SK-N-SH treated with all-trans-retinoic acid at 6 μM for 48 hours (cell line): ENCODE measurements around the gene GON4L.
A peak's percentile ranks its signal among the peaks of the same experiment; 100 is the strongest.
"Not testable (repeated sequence)": the region's sequence is repeated elsewhere in the genome, so short reads cannot be mapped to it uniquely, and the experiment has no call there.

Experiments used
- ATAC-seq: fragments of 200-7000 bp; cut with Tn5 transposase; 3 replicates; pipeline ENCODE4 v1.9.1; 2020; ENCODE audit warnings: mild to moderate bottlenecking, moderate library complexity
- ARNTL ChIP-seq: fragments of 450-650 bp; formaldehyde crosslinking; IDR thresholded peaks from 2 replicates; pipeline ENCODE4 v1.5.0; 2020; ENCODE audit warnings: low read depth, mild to moderate bottlenecking, moderate library complexity, borderline replicate concordance
- CSDC2 ChIP-seq: fragments of 250-450 bp; sonication (Bioruptor Pico); IDR thresholded peaks from 2 replicates; pipeline ENCODE4 v1.5.0; 2020; ENCODE audit warnings: mild to moderate bottlenecking, moderate library complexity
- ESRRG ChIP-seq: fragments of 250-450 bp; sonication (Bioruptor Pico); IDR thresholded peaks from 2 replicates; pipeline ENCODE4 v1.6.1; 2021; ENCODE audit warnings: mild to moderate bottlenecking
- GLIS3 ChIP-seq: fragments of 250-450 bp; sonication (Bioruptor Pico); IDR thresholded peaks from 2 replicates; pipeline ENCODE4 v1.5.0; 2020; ENCODE audit warnings: mild to moderate bottlenecking, moderate library complexity
- ISL1 ChIP-seq: fragments of 250-450 bp; sonication (Bioruptor Pico); IDR thresholded peaks from 2 replicates; pipeline ENCODE4 v2.1.2; 2022; ENCODE audit warnings: mild to moderate bottlenecking, moderate library complexity
- PPARA ChIP-seq: fragments of 250-450 bp; sonication (Bioruptor Pico); IDR thresholded peaks from 2 replicates; pipeline ENCODE4 v1.5.0; 2020; ENCODE audit warnings: mild to moderate bottlenecking, borderline replicate concordance
- RARB ChIP-seq: fragments of 250-450 bp; sonication (Bioruptor Pico); IDR thresholded peaks from 2 replicates; pipeline ENCODE4 v1.8.0; 2021; ENCODE audit warnings: mild to moderate bottlenecking, moderate library complexity
- SNAI2 ChIP-seq: fragments of 250-450 bp; sonication (Bioruptor Pico); IDR thresholded peaks from 2 replicates; pipeline ENCODE4 v1.5.0; 2020; ENCODE audit warnings: mild to moderate bottlenecking, moderate library complexity
- ZC3H10 ChIP-seq: fragments of 250-450 bp; sonication (Bioruptor Pico); IDR thresholded peaks from 2 replicates; pipeline ENCODE4 v1.5.1; 2021; ENCODE audit warnings: mild to moderate bottlenecking, moderate library complexity
- ZFP3 ChIP-seq: fragments of 250-450 bp; sonication (Bioruptor Pico); IDR thresholded peaks from 2 replicates; pipeline ENCODE4 v1.5.0; 2020; ENCODE audit warnings: mild to moderate bottlenecking, moderate library complexity
- ZFP30 ChIP-seq: fragments of 450-650 bp; formaldehyde crosslinking; IDR thresholded peaks from 2 replicates; pipeline ENCODE4 v1.5.0; 2022; ENCODE audit warnings: mild to moderate bottlenecking, moderate library complexity
- ZNF565 ChIP-seq: fragments of 450-650 bp; formaldehyde crosslinking; conservative IDR thresholded peaks from 2 replicates; pipeline ENCODE4 v1.5.0; 2020; ENCODE audit warnings: low read depth, mild to moderate bottlenecking, moderate library complexity
- ZNF70 ChIP-seq: fragments of 450-650 bp; formaldehyde crosslinking; IDR thresholded peaks from 2 replicates; pipeline ENCODE4 v1.5.0; 2020; ENCODE audit warnings: mild to moderate bottlenecking, moderate library complexity
- TF ChIP-seq, protein P1 (sequence below): fragments of 250-450 bp; sonication (Bioruptor Pico); IDR thresholded peaks from 2 replicates; pipeline ENCODE4 v1.5.1; 2021; ENCODE audit warnings: mild to moderate bottlenecking, moderate library complexity
- TF ChIP-seq, protein P2 (sequence below): fragments of 250-450 bp; sonication (Bioruptor Pico); IDR thresholded peaks from 2 replicates; pipeline ENCODE4 v1.8.0; 2021; ENCODE audit warnings: low read depth, mild to moderate bottlenecking, moderate library complexity, borderline replicate concordance
- TF ChIP-seq, protein P3 (sequence below): fragments of 250-450 bp; sonication (Bioruptor Pico); IDR thresholded peaks from 2 replicates; pipeline ENCODE4 v1.8.0; 2020; ENCODE audit warnings: mild to moderate bottlenecking, moderate library complexity, borderline replicate concordance

Gene GON4L

DNA sequence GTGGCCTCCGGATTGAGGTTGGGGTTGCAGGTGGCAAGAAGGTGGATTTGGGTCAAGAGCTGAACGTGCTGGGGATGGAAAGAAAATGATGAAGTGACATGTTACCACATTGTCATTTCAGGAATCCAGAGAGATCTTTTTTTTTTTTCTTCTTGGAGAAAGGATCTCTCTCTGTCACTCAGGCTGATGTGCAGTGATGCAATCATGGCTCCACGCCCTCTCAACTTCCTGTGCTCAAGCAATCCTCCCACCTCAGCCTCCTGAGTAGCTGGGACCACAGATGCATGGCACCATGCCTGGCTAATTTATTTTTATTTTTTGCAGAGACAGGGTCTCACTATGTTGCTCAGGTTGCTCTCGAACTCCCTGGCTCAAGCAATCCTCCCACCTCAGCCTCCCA is 80.6 kb downstream of the GON4L start:
- no peak for ATAC-seq
- TF ChIP-seq GLIS3 (CRISPR knock-in tag) (no peak), SNAI2 (CRISPR knock-in tag) (no peak), ZNF70 (CRISPR knock-in tag) (no peak), ZNF565 (CRISPR knock-in tag) (no peak), ESRRG (CRISPR knock-in tag) (no peak)
- TF ChIP-seq, protein P1, sequence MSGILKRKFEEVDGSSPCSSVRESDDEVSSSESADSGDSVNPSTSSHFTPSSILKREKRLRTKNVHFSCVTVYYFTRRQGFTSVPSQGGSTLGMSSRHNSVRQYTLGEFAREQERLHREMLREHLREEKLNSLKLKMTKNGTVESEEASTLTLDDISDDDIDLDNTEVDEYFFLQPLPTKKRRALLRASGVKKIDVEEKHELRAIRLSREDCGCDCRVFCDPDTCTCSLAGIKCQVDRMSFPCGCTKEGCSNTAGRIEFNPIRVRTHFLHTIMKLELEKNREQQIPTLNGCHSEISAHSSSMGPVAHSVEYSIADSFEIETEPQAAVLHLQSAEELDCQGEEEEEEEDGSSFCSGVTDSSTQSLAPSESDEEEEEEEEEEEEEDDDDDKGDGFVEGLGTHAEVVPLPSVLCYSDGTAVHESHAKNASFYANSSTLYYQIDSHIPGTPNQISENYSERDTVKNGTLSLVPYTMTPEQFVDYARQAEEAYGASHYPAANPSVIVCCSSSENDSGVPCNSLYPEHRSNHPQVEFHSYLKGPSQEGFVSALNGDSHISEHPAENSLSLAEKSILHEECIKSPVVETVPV (CRISPR knock-in tag) = no peak

DNA sequence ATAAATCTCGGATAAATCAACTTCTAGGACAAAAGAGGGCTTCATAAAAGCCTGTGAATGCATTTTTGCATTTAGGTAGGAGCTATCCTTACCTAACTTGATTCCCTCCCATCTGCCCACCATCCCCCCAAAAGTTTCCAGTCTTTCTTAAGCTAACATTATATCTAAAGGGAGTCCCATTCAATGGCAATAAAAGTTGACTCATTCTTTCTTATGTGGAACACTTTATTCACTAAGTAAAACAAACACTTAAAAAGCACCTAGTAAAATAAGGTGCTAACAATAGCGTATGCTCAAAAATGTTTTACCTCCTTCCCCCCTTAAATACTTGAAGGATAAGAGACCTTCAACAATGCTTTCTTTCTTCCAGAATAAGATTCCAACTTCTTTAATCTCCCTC is 83.8 kb downstream of the GON4L start:
- no peak for TF ChIP-seq RARB (CRISPR knock-in tag)
- TF ChIP-seq ISL1 (CRISPR knock-in tag) = no peak
- TF ChIP-seq ZFP3 = no peak
- ATAC-seq = no peak

DNA sequence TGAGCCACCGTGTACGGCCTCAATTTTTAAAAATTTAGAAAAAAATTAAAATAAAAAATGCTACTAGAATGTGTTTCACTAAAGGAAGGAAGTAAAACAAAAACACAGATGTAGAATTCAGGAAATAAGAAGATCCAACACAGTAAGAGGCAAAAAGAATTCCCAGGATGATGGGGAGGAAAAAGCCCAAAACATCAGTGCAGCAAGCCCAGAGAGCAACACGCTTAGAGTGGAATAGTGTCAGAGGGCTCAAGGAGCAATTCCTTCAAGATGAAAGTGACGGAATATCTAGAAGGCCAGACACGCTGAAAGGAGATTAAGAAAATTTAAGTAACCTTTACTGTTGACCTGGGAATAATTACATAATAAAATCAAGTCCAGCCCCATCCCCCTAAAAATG is 87.8 kb downstream of the GON4L start:
- ATAC-seq = no peak
- TF ChIP-seq GLIS3 (CRISPR knock-in tag) = no peak

DNA sequence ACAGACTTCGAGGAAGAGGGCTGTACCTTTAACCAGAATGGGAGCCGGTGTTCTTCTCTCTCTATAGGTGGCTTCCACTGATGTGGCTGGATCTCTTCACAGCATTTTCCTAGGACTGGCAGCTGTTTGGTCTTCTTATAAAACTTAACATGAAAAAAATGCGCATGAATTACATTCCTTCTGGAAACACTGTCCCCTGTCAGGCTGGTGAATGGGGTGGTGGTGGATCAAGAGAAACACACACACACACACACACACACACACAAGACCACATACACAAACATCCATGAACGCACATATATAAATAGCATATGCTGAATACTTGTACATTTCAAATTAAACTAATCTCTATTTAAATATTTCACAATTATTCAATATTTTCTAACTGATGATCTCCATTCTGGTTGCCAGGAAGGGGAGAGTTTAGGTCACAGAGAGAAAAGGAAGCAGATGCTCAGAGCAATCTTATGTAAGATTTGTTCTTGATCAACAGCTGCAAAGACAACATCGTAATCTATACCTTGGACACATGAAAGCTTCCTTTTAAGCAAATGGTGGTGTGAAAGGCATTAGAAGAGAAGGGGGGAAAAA is 89.5 kb downstream of the GON4L start:
- ATAC-seq = not testable (repeated sequence)

DNA sequence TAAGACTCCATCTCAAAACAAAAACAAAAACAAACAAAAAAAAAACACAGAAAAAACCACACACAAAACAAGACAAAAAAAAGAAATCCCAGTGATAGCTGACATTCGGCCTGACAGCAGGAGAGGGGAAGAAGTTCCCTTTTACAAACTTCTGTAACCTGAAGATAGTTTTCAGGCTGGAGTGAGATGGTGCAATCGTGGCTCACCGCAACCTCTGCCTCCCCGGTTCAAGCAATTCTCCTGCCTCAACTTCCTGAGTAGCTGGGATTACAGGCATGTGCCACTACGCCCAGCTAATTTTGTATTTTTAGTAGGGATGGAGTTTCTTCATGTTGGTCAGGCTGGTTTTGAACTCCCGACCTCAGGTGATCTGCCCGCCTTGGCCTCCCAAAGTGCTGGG is 93.0 kb downstream of the GON4L start:
- not testable (repeated sequence) for ATAC-seq

DNA sequence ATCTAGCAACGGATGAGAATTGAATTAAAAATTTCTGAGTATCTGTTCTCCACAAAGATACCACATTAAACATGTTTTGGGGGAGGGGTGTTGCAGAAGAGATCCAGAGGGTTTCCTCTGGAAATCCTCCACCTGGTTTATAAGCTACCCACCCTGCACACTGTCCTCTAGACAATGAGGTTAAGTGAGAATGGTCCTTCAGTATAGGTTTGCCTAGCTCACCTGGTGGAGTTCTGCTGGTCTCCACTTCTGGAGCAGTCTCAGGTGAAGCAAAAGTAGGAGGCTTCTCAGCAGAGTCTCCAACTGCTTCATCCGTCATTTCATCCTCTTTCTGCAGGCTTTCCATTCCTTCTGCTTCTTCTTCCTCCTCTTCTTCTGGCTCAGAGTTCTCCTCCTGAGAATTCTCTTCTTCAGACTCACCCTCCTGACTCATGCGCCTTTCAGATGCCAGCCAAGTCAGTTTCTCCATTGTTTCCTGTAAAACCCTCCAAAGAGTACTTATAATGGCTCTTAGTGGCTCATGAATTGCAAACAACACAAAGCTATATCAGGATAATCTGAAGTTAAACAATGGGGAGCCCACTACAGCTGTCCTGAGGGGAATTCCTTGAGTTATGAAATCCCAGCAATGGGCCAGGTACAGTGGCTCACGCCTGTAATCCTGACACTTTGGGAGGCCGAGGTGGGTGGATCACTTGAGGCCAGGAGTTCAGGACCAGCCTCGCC is 93.8 kb downstream of the GON4L start:
- peak; percentile 90 for ATAC-seq

DNA sequence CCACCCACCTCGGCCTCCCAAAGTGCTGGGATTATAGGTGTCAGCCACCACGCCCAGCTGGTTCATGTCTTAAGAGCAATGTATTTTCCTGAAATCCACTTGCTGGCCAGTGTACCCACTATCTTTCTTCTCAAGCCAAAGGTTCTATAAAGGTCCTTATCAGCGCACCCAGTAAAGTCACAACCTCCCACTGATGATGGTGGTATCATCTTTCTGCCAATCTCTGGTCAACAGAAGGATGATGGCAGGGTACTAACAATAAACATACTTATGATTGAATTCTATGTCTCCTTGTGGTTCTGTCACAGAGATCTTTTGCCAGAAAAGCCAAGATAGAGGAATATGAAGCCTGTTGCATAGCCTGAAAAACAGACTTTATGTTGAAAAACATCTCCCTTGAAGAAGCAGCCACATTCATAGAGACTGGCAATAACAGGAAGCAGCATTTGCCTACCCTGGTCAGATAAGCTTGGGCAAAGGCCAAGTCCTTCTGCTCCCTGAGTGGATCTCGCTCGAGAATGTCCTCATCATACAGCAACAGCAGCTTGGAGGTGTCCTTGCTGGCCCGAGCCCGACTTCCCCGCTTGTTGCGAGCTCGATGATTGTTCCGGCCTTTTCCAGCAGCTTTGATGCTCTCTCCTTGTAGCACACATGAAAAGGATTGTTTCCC is 95.1 kb downstream of the GON4L start:
- no peak for ATAC-seq
- TF ChIP-seq ARNTL (CRISPR knock-in tag) (no peak), PPARA (CRISPR knock-in tag) (no peak), RARB (CRISPR knock-in tag) (no peak), ZNF70 (CRISPR knock-in tag) (no peak), ZFP3 (no peak), CSDC2 (CRISPR knock-in tag) (no peak), ISL1 (CRISPR knock-in tag) (no peak), ZFP30 (CRISPR knock-in tag) (no peak), SNAI2 (CRISPR knock-in tag) (no peak), ZC3H10 (CRISPR knock-in tag) (no peak), ESRRG (CRISPR knock-in tag) (no peak)
- TF ChIP-seq, protein P2, sequence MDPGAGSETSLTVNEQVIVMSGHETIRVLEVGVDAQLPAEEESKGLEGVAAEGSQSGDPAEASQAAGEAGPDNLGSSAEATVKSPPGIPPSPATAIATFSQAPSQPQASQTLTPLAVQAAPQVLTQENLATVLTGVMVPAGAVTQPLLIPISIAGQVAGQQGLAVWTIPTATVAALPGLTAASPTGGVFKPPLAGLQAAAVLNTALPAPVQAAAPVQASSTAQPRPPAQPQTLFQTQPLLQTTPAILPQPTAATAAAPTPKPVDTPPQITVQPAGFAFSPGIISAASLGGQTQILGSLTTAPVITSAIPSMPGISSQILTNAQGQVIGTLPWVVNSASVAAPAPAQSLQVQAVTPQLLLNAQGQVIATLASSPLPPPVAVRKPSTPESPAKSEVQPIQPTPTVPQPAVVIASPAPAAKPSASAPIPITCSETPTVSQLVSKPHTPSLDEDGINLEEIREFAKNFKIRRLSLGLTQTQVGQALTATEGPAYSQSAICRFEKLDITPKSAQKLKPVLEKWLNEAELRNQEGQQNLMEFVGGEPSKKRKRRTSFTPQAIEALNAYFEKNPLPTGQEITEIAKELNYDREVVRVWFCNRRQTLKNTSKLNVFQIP (CRISPR knock-in tag) = no peak
- TF ChIP-seq, protein P3, sequence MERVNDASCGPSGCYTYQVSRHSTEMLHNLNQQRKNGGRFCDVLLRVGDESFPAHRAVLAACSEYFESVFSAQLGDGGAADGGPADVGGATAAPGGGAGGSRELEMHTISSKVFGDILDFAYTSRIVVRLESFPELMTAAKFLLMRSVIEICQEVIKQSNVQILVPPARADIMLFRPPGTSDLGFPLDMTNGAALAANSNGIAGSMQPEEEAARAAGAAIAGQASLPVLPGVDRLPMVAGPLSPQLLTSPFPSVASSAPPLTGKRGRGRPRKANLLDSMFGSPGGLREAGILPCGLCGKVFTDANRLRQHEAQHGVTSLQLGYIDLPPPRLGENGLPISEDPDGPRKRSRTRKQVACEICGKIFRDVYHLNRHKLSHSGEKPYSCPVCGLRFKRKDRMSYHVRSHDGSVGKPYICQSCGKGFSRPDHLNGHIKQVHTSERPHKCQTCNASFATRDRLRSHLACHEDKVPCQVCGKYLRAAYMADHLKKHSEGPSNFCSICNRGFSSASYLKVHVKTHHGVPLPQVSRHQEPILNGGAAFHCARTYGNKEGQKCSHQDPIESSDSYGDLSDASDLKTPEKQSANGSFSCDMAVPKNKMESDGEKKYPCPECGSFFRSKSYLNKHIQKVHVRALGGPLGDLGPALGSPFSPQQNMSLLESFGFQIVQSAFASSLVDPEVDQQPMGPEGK (CRISPR knock-in tag) = no peak
- TF ChIP-seq, protein P1 (CRISPR knock-in tag) = no peak
